ENCODE results near the gene SFI1.
"Not testable (repeated sequence)": the region's sequence is repeated elsewhere in the genome, so short reads cannot be mapped to it uniquely, and the experiment has no call there.

SFI1 gene

DNA sequence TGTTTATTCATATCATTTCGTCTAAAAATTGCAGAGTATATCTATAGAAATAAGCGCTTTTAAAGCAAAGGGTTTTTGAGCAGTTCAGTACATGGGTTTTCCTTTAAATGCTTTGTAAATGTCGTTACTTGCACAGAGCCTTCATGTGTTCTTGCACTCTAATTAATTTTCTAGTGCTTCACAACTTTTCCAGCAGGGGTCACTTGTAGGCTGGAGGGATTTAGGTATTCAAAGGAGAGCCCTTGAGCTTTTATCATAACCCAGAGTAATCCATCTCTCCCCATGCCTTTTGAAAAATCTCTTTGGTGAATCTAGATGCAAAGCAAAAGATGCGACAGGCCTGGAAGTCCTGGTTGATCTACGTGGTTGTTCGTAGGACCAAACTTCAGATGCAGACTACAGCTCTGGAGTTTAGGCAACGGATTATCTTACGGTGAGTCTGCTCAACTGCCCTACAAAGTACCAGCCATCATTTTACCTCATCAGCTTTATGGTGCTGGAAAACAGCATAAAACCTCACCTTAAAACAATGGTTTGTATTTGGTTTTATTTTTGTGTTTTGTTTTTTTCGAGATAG, 60.4 kb downstream of the SFI1 start:
- peak; percentile 2 for DNase-seq

DNA sequence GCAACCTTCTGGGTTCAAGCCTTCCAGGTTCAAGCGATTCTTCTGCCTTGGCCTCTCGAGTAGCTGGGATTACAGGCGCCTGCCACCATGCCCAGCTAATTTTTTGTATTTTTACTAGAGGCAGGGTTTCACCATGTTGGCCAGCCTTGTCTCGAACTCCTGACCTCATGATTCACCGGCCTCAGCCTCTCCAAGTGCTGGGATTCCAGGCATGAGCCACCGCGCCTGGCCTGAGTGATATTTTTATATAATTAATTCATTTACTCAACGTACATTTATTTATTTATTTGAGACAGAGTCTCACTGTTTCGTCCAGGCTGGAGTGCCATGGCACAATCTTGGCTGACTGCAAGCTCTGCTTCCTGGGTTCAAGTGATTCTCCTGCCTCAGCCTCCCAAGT, 62.2 kb downstream of the SFI1 start:
- not testable (repeated sequence) for DNase-seq

- peak; percentile 66 for DNase-seq
These were observed 65.0 kb downstream of the SFI1 start for GRCh38 chr22:31561238-31561887.

DNA sequence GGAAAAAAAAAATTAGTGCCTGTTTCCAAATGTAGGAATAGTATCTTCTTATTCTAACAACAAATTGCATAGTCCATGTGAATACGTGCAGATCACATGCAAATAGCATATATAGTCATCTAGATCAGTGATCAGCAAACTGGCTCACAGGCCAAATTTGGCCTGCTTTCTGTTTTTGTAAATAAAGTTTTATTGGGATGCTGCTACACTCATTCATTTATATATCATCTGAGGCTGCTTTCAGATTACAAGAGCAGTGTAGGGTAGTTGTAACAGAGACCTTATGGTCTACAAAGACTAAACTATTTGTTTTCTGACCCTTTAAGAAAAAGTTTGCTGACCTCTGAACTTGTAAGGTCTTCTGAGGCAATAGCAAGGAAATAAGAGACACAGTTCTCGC, 65.6 kb downstream of the SFI1 start:
- no peak for DNase-seq

DNA sequence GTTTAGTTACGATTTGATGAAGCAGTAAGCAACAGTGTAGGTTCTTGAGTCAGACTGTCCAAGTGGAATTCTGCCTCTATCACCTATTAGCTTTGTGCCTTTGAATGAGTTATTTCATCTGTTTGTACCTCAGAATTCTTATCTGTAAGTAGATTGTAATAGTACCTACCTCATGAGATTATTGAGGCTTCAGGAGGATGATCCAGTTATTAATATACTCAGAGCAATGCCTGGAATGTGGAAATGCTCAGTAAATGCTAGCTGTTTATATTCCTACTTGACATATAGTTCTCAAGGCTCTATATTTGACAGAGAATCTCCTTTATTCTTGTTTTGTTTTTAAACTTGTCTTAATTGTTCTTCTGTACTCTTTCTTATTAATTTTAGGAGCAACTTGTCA, 70.1 kb downstream of the SFI1 start:
- DNase-seq = no peak

DNA sequence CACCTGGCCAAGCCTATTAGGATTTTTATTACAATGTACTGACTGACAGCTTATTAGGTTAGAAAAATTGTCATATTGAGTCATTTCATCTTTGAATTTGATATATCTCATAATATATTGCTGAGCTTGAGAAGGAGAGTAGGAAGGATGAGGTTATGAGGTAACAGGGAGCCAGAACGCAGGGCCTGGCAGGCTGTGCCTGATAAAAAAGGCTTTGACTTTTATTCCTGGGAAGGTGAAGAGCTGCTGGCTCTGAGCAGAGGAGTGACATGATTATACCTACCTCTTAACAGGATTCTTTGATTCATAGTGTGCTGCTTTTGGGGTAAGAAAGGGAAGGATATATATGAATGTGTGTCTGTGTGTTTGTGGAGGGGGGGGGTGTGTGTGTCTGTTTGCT, 70.9 kb downstream of the SFI1 start:
- DNase-seq = no peak

DNA sequence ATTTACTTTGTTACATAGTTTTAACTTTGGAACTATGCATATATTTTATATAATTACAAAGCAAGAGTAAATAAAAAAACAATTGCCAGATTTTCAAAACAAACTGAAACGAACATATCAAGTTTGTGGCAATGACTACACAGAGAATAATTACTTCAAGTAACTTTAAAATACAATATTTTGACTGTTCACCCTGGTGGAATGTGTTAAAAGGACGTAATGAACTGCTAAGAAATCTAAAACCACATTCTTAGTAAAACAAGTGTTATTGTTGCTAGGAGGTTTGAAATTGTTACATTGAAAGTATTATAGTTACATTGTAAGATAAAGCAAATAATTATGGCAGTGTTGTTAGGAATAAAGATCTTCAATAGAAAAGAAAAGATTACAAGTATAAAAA, 71.4 kb downstream of the SFI1 start:
- no peak for DNase-seq

- no peak for DNase-seq
These were observed 72.8 kb downstream of the SFI1 start for GRCh38 chr22:31569126-31569525.

GRCh38 chr22:31572939-31573338, 76.6 kb downstream of the SFI1 start:
- no peak for DNase-seq

GRCh38 chr22:31574055-31574670, 77.8 kb downstream of the SFI1 start:
- no peak for DNase-seq

DNA sequence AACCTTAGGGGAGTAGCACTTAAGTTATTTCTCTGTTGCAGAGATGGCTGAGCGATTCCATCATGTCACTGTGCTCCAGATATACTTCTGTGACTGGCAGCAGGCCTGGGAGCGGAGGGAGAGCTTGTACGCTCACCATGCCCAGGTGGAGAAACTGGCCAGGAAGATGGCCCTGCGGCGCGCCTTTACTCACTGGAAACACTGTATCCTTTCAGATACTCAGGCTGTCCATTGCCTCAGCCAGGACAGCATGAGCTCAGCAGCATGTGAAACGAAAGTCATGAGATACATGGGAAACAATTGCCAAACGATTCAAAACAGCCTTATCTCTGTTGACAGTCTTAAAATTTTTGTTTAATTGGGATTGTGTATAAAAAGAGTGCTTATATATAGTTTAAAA, 78.9 kb downstream of the SFI1 start:
- no peak for DNase-seq

- no peak for DNase-seq
These were observed 81.4 kb downstream of the SFI1 start for GRCh38 chr22:31577711-31578110.

DNA sequence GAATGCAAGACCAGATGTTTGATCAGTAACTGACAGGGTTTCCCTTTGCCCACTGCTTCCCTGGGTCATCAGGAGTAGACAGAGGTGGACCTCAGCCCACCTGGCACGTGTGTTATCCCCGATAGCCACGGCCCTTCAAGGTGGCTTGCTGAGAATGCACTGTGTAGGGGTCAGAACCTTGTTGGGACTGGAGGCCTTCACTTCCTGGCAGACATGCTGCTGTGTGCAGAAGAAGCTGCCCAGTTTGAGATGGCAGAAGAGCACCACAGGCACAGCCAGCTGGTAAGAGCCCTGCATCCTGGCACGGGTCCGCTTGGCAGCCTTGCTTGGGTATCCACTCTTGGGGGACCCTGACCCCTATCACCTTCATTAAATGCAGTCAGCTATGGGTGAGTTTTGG, 81.8 kb downstream of the SFI1 start:
- no peak for DNase-seq

DNA sequence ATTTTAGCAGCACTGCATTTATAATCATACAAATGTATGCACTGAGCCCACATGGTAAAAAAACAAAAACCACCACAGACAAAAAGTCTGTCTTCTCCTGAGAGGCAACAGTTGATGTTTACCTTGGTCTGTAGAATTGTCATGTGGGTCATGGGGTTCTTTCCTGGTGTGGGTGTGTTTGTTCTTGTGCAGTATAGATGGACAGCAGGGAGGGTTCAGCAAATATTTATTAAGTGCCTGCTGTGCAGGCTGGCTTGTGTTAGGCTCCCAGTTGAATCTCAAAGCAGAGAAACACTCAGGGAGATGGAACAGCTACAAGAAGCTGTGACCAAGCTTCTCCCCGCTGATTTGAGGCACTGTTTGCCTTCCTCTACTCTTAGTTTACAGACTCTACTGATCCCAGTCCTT, 83.5 kb downstream of the SFI1 start:
- no peak for DNase-seq

- DNase-seq = peak; percentile 15
These were observed 87.6 kb downstream of the SFI1 start for GRCh38 chr22:31583861-31584485.

- no peak for DNase-seq
These were observed 88.4 kb downstream of the SFI1 start for GRCh38 chr22:31584804-31585160.

GRCh38 chr22:31585161-31585859, 89.0 kb downstream of the SFI1 start:
- no peak for DNase-seq

- no peak for DNase-seq
These were observed 90.0 kb downstream of the SFI1 start for GRCh38 chr22:31586137-31586920.

- no peak for DNase-seq
These were observed 92.8 kb downstream of the SFI1 start for GRCh38 chr22:31588970-31589675.

- DNase-seq = not testable (repeated sequence)
These were observed 93.8 kb downstream of the SFI1 start for GRCh38 chr22:31590161-31590560.

GRCh38 chr22:31595271-31595670, 98.9 kb downstream of the SFI1 start:
- DNase-seq = no peak

Measured in kidney glomerular epithelial cell (primary cell).